ENCODE data around the gene ZNF181. TPM values are rescaled to one million over a fixed set of nuclear protein-coding genes. Genes with fewer than 3 reads are reported as not detected.

ZNF181 gene
- total and polyA plus RNA-seq, 4 donors: 8.9 to 15.2 (median 10.0) TPM

GRCh38 chr19:34772697-34773554, 38.9 kb downstream of the ZNF181 start, which contains the start of gene ZNF599:
ZNF599 (minus strand) TSS chr19:34773215; CDS start chr19:34772841, 374 bp downstream.
- H3K9ac ChIP-seq (ENCODE audit: low read depth in 1 of 2, low read length in 2 of 2): peak within 1 kb of the TSS; percentile 50 to 53
- peak; percentile 90 for DNase-seq (ENCODE audit: low spot score)
- peaks cover 6 to 24% (median 21%) of the 10 kb centered on the region in 4 donors for H3K36me3 ChIP-seq (ENCODE audit: control insufficient read depth in 4 of 4, insufficient read depth in 3 of 4, low read depth in 1 of 4, low read length in 3 of 4)
- peak within 1 kb of the TSS; percentile 75 to 85 (median 84) for H3K4me3 ChIP-seq (ENCODE audit: low read depth in 1 of 3, low read length in 3 of 3)
- H3K4me1 ChIP-seq (ENCODE audit: control insufficient read depth in 4 of 4, insufficient read depth in 4 of 4, low read length in 3 of 4): peaks cover 0 to 15% (median 6%) of the 10 kb centered on the region in 4 donors
- H3K27me3 ChIP-seq (ENCODE audit: control insufficient read depth in 4 of 4, insufficient read depth in 4 of 4, low read length in 3 of 4): no peaks in the 10 kb centered on the region
- 3% methylated on average over 69 of the region's 69 CpGs for WGBS
- H3K27ac ChIP-seq (ENCODE audit: low read depth in 1 of 2, low read length in 2 of 2): peak within 1 kb of the TSS; percentile 30 to 68
- peaks cover 3 to 31% (median 20%) of the 10 kb centered on the region in 4 donors for H3K9me3 ChIP-seq (ENCODE audit: control insufficient read depth in 4 of 4, low read length in 3 of 4)
- TF ChIP-seq ZBTB33 (IDR thresholded peaks at IDR 0.05): peak; percentile 92
- TF ChIP-seq YY1 (IDR thresholded peaks at IDR 0.05): peak; percentile 84
- no peak for TF ChIP-seq HNF4G (IDR thresholded peaks at IDR 0.05)
- peak; percentile 30 for TF ChIP-seq REST (IDR thresholded peaks at IDR 0.05)
- TF ChIP-seq RAD21 (IDR thresholded peaks at IDR 0.05): peak in 1 of 2 donors; percentile 40
- peak; percentile 58 for TF ChIP-seq MAX (IDR thresholded peaks at IDR 0.05)
- TF ChIP-seq ATF3 (IDR thresholded peaks at IDR 0.05): no peak
- TF ChIP-seq RXRA (IDR thresholded peaks at IDR 0.05): peak; percentile 38 to 40
- TF ChIP-seq CTCF (IDR thresholded peaks at IDR 0.05; ENCODE audit: low read depth, low read length, missing input control): no peak
- peak; percentile 71 for TF ChIP-seq SP1 (IDR thresholded peaks at IDR 0.05)
- TF ChIP-seq FOXA1 (IDR thresholded peaks at IDR 0.05): no peak
- no peak for TF ChIP-seq NR2F2 (IDR thresholded peaks at IDR 0.05)
- peak in 1 of 2 donors; percentile 41 for TF ChIP-seq HNF4A (conservative IDR thresholded peaks at IDR 0.05)
- TF ChIP-seq JUND (IDR thresholded peaks at IDR 0.05): no peak
- TF ChIP-seq TAF1 (conservative IDR thresholded peaks at IDR 0.05): no peak
- TF ChIP-seq GABPA (IDR thresholded peaks at IDR 0.05 in 1 of 2, conservative IDR thresholded peaks at IDR 0.05 in 1 of 2): peak; percentile 88 to 98
- peak; percentile 86 to 92 for TF ChIP-seq EGR1 (IDR thresholded peaks at IDR 0.05; ENCODE audit: low read depth in 2 of 2)
- no peak for TF ChIP-seq FOXA2 (IDR thresholded peaks at IDR 0.05)

All from liver (tissue), 9 donors.